Pancreas (tissue), 10 donors: Measurements from ENCODE around the gene DNM3. TPM values are rescaled to one million over a fixed set of nuclear protein-coding genes. Genes with fewer than 3 reads are reported as not detected.

Experiments
- ATAC-seq, 4 donors: fragments of 200-7000 bp; cut with Tn5 transposase; one replicate each; pipeline versions ENCODE4 v1.8.0 to v1.9.1; 2020; ENCODE audit warnings: mild to moderate bottlenecking in 4 of 4, moderate library complexity in 4 of 4
- DNase-seq, 6 donors: peaks; one replicate each; pipeline ENCODE4 v3.0.0-alpha.2; 2020
- FAIRE-seq: peaks from 2 replicates; lab custom pipeline; 2012; peaks lifted over from hg19 to GRCh38; lab: Jason Lieb, UNC
- H3K27ac ChIP-seq, 4 donors: fragments of 200-600 bp; sonication (generic); 1 replicate in 3 of 4; 2 replicates in 1 of 4; pipeline versions ENCODE4 v1.5.0 to v1.8.0; 2020
- H3K27me3 ChIP-seq, 4 donors: fragments of 200-600 bp; one replicate each; pipeline ENCODE4 v1.8.0; 2021
- H3K36me3 ChIP-seq, 3 donors: fragments of 200-600 bp; sonication (generic) in 1 of 3; one replicate each; pipeline versions ENCODE4 v1.5.0 to v1.8.0; 2020 to 2021
- H3K4me1 ChIP-seq, 3 donors: fragments of 200-600 bp; one replicate each; pipeline ENCODE4 v1.8.0; 2021
- H3K4me3 ChIP-seq, 4 donors: fragments of 200-600 bp; sonication (generic) in 2 of 4; one replicate each; pipeline versions ENCODE4 v1.5.0 to v1.8.0; 2020 to 2021
- H3K9me3 ChIP-seq, 4 donors: fragments of 200-600 bp; one replicate each; pipeline ENCODE4 v1.8.0; 2021
- WGBS, 2 donors: extraction: QIAGEN DNeasy Blood & Tissue Kit; methylation state at CpG; one replicate each; pipeline ENCODE4 v1.1.7; 2013; 5-methylcytosine and 5-hydroxymethylcytosine counted together
- intact Hi-C, 3 donors: fragments of 100-400 bp; cut with DNase I; formaldehyde crosslinking; loops; one replicate each; pipeline versions ENCODE4 v1.11.1 to v1.14.2; 2022
- polyA plus RNA-seq, 2 donors: library from polyadenylated mRNA; stranded (reverse); fragments of 200-250 nt; gene quantifications; one replicate each; pipeline ENCODE4 v1.2.3, GENCODE V29; 2013
- total RNA-seq, 6 donors: library from RNA; stranded (reverse); fragmentation: NEBNext Ultra II Directional in 4 of 6; extraction: Animal tissue kit (Norgen Biotek cat#: 25700) in 4 of 6; gene quantifications; one replicate each; pipeline versions ENCODE4 v1.2.1 to v1.2.4, GENCODE V29; 2021 to 2023
- TF ChIP-seq, protein P1 (sequence below), 4 donors: fragments of 200-600 bp; sonication (generic) in 3 of 4; IDR thresholded peaks; one replicate each; pipeline versions ENCODE4 v1.5.0 to v1.8.0; 2021; ENCODE audit warnings: antibody characterized with exemption in 4 of 4
- donor health status: healthy with polysubstance abuse.
- donor health status: DM: no; HTN: no; CAD: no; lungs with moderate emphysema.
- donor health status: DM: no; HTN: no; CAD: no.
- donor health status: control.
- donor health status: control.
- donor health status: Bipolar disorder and iron deficiency.
- donor health status: DM: yes; HTN: yes; CAD: no.
- donor health status: DM: no; HTN: no; CAD: no.
- donor health status: DM: no; HTN: no; CAD: no.
- donor health status: DM: yes; HTN: yes; CAD: no.

The DNM3 gene
- total and polyA plus RNA-seq, 8 donors: 0.40 to 1.3 (median 0.78) TPM

- DNase-seq (no peak), ATAC-seq (peak in 2 of 4 donors; percentile 41 to 61), FAIRE-seq (peak; percentile 43)
- H3K27me3 ChIP-seq: no peaks in the 10 kb centered on the region
- H3K4me1 ChIP-seq: no peaks in the 10 kb centered on the region
- TF ChIP-seq, protein P1, sequence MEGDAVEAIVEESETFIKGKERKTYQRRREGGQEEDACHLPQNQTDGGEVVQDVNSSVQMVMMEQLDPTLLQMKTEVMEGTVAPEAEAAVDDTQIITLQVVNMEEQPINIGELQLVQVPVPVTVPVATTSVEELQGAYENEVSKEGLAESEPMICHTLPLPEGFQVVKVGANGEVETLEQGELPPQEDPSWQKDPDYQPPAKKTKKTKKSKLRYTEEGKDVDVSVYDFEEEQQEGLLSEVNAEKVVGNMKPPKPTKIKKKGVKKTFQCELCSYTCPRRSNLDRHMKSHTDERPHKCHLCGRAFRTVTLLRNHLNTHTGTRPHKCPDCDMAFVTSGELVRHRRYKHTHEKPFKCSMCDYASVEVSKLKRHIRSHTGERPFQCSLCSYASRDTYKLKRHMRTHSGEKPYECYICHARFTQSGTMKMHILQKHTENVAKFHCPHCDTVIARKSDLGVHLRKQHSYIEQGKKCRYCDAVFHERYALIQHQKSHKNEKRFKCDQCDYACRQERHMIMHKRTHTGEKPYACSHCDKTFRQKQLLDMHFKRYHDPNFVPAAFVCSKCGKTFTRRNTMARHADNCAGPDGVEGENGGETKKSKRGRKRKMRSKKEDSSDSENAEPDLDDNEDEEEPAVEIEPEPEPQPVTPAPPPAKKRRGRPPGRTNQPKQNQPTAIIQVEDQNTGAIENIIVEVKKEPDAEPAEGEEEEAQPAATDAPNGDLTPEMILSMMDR (IDR thresholded peaks at IDR 0.05): no peak
- no peaks in the 10 kb centered on the region for H3K36me3 ChIP-seq
- H3K4me3 ChIP-seq: no peak overlapping the region
- H3K27ac ChIP-seq: peak overlapping the region in 1 of 4 donors; percentile 7
- H3K9me3 ChIP-seq: no peaks in the 10 kb centered on the region
- whole genome bisulfite sequencing, 2 donors: 75 to 78% methylated on average over 11 of the region's 11 CpGs
- intact Hi-C loops: no loop called here
Measured at GRCh38 chr1:172343240-172344160, 502.2 kb downstream of the DNM3 start.

- H3K27ac ChIP-seq: no peak overlapping the region
- TF ChIP-seq, protein P1 (IDR thresholded peaks at IDR 0.05): no peak
- intact Hi-C loops: no loop called here
- no peaks in the 10 kb centered on the region for H3K4me1 ChIP-seq
- DNase-seq (no peak), FAIRE-seq (no peak), ATAC-seq (no peak)
- H3K9me3 ChIP-seq: no peaks in the 10 kb centered on the region
- 83 to 85% methylated on average over 7 of the region's 7 CpGs for WGBS, 2 donors
- no peaks in the 10 kb centered on the region for H3K27me3 ChIP-seq
- H3K36me3 ChIP-seq: no peaks in the 10 kb centered on the region
- no peak overlapping the region for H3K4me3 ChIP-seq
Measured at GRCh38 chr1:172344444-172344843, 503.1 kb downstream of the DNM3 start.

- Histone ChIP-seq H3K27ac (no peak overlapping the region), H3K4me3 (no peak overlapping the region), H3K4me1 (no peaks in the 10 kb centered on the region), H3K27me3 (no peaks in the 10 kb centered on the region), H3K9me3 (no peaks in the 10 kb centered on the region), H3K36me3 (no peaks in the 10 kb centered on the region)
- DNase-seq: no peak
- intact Hi-C loops: no loop called here
- 82 to 89% methylated on average over 1 of the region's 1 CpG for WGBS, 2 donors
- no peak for FAIRE-seq
- TF ChIP-seq, protein P1 (IDR thresholded peaks at IDR 0.05): no peak
- no peak for ATAC-seq
Measured at GRCh38 chr1:172345077-172345476, 503.8 kb downstream of the DNM3 start.

GRCh38 chr1:172347416-172347815 lies 506.1 kb downstream of the DNM3 start:
- intact Hi-C loops: no loop called here
- Histone ChIP-seq H3K4me1 (no peaks in the 10 kb centered on the region), H3K36me3 (no peaks in the 10 kb centered on the region), H3K27me3 (no peaks in the 10 kb centered on the region), H3K9me3 (no peaks in the 10 kb centered on the region), H3K4me3 (no peak overlapping the region), H3K27ac (no peak overlapping the region)
- DNase-seq: no peak
- no peak for ATAC-seq
- WGBS, 2 donors: 86 to 89% methylated on average over 3 of the region's 3 CpGs
- TF ChIP-seq, protein P1 (IDR thresholded peaks at IDR 0.05): no peak
- FAIRE-seq: no peak

- DNase-seq: no peak
- Histone ChIP-seq H3K4me1 (no peaks in the 10 kb centered on the region), H3K36me3 (no peaks in the 10 kb centered on the region), H3K27me3 (no peaks in the 10 kb centered on the region), H3K27ac (no peak overlapping the region), H3K9me3 (no peaks in the 10 kb centered on the region), H3K4me3 (no peak overlapping the region)
- FAIRE-seq: no peak
- intact Hi-C loops: no loop called here
- TF ChIP-seq, protein P1 (IDR thresholded peaks at IDR 0.05): no peak
- ATAC-seq: no peak
Measured at GRCh38 chr1:172350856-172351255, 509.6 kb downstream of the DNM3 start.
